ENCODE data around the gene CLK1. TPM values are rescaled to one million over a fixed set of nuclear protein-coding genes. Genes with fewer than 3 reads are reported as not detected.

The CLK1 gene
- total RNA-seq, 1 donor from 2014 or later: 118 TPM

Other genes with a start within 250 kb of the CLK1 start
- 207 to 233 TPM (median 209 TPM) in 3 replicates for gene BZW1, start 52.7 kb downstream of the CLK1 start, total RNA-seq
- gene PPIL3, start 24.4 kb upstream of the CLK1 start, total RNA-seq: 51.1 to 55.4 TPM (median 52.9 TPM) in 3 replicates
- gene NIF3L1, start 24.7 kb upstream of the CLK1 start, total RNA-seq: 24.8 to 28.7 TPM (median 26.2 TPM) in 3 replicates
- 33.7 to 38.3 TPM (median 37.5 TPM) in 3 replicates for gene ORC2, start 99.0 kb upstream of the CLK1 start, total RNA-seq
- 18.9 to 20.3 TPM (median 19.1 TPM) in 3 replicates for gene HYCC2, start 207.0 kb upstream of the CLK1 start, total RNA-seq
- 50.7 to 55.4 TPM (median 53.3 TPM) in 3 replicates for gene NDUFB3, start 207.3 kb upstream of the CLK1 start, total RNA-seq

All from mesothelial cell of epicardium (in vitro differentiated cells).